ENCODE data around the gene SERPING1. TPM values are rescaled to one million over a fixed set of nuclear protein-coding genes. Genes with fewer than 3 reads are reported as not detected.

The SERPING1 gene
- total RNA-seq, 4 donors from 2014 or later: 65.7 to 143 (median 102) TPM

DNA sequence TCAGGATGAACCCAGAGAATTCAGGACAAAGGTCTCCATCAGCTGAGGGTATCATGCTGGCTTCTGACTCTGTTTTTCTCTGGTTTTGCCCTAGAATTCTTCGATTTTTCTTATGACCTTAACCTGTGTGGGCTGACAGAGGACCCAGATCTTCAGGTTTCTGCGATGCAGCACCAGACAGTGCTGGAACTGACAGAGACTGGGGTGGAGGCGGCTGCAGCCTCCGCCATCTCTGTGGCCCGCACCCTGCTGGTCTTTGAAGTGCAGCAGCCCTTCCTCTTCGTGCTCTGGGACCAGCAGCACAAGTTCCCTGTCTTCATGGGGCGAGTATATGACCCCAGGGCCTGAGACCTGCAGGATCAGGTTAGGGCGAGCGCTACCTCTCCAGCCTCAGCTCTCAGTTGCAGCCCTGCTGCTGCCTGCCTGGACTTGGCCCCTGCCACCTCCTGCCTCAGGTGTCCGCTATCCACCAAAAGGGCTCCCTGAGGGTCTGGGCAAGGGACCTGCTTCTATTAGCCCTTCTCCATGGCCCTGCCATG, 16.8 kb downstream of the SERPING1 start:
- Histone ChIP-seq H3K4me1 (no peaks in the 10 kb centered on the region), H3K27ac (no peak overlapping the region), H3K4me3 (no peak overlapping the region), H3K36me3 (peaks cover 0 to 5% (median 2%) of the 10 kb centered on the region in 4 donors), H3K27me3 (no peaks in the 10 kb centered on the region), H3K9me3 (peaks cover 0 to 4% of the 10 kb centered on the region in 2 donors)
- in situ Hi-C loops (cut with MboI; ENCODE audit: low pct_ligation_motif_present in 1 of 4, low pct_unique_long_range_greater_than_20kb in 1 of 4, low sequenced_read_pairs in 3 of 4) (no loop called here), intact Hi-C loops (cut with DNase I; ENCODE audit: low total_unique reads) (no loop called here)
- TF ChIP-seq EP300 (IDR thresholded peaks at IDR 0.05; ENCODE audit: low read depth) (no peak), POLR2A (IDR thresholded peaks at IDR 0.05) (no peak), POLR2AphosphoS5 (IDR thresholded peaks at IDR 0.05) (no peak)
- TF ChIP-seq, protein P1, sequence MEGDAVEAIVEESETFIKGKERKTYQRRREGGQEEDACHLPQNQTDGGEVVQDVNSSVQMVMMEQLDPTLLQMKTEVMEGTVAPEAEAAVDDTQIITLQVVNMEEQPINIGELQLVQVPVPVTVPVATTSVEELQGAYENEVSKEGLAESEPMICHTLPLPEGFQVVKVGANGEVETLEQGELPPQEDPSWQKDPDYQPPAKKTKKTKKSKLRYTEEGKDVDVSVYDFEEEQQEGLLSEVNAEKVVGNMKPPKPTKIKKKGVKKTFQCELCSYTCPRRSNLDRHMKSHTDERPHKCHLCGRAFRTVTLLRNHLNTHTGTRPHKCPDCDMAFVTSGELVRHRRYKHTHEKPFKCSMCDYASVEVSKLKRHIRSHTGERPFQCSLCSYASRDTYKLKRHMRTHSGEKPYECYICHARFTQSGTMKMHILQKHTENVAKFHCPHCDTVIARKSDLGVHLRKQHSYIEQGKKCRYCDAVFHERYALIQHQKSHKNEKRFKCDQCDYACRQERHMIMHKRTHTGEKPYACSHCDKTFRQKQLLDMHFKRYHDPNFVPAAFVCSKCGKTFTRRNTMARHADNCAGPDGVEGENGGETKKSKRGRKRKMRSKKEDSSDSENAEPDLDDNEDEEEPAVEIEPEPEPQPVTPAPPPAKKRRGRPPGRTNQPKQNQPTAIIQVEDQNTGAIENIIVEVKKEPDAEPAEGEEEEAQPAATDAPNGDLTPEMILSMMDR (IDR thresholded peaks at IDR 0.05): no peak
- WGBS, 2 donors (ENCODE audit: low coverage in 1 of 2): 80 to 84% methylated on average over 1 to 10 of the region's 10 CpGs
- no peak for DNase-seq

DNA sequence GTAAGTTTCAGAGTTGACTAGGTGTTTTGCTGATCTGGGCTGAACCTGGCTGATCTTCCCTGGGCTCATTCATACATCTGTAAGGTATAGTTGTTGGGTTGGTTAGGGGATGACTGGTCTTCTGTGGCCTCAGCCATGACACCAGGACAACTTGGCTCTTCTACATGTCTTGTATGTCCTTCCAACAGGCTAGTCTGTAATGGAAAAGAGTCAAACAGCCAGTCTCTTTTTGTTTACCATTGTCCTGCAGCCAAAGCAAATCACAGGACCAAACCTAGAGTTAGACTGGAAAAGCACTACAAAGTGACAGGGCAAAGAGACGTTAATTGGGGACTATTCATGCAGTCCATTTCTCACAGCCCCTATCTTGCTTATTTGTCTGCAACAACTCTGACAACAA, 17.8 kb downstream of the SERPING1 start:
- no peak for TF ChIP-seq POLR2A (IDR thresholded peaks at IDR 0.05)
- TF ChIP-seq, protein P1 (IDR thresholded peaks at IDR 0.05): no peak
- TF ChIP-seq POLR2AphosphoS5 (IDR thresholded peaks at IDR 0.05): no peak
- no peak for TF ChIP-seq EP300 (IDR thresholded peaks at IDR 0.05; ENCODE audit: low read depth)
- Histone ChIP-seq H3K27me3 (no peaks in the 10 kb centered on the region), H3K27ac (no peak overlapping the region), H3K4me1 (no peaks in the 10 kb centered on the region), H3K9me3 (peaks cover 6 to 9% of the 10 kb centered on the region in 2 donors), H3K4me3 (no peak overlapping the region), H3K36me3 (peaks cover 0 to 5% (median 0%) of the 10 kb centered on the region in 4 donors)
- 59% methylated on average over 1 of the region's 1 CpG; no CpG with 5 or more reads in 1 of the 2 donors for WGBS, 2 donors (ENCODE audit: low coverage in 1 of 2)
- in situ Hi-C loops (cut with MboI; ENCODE audit: low pct_ligation_motif_present in 1 of 4, low pct_unique_long_range_greater_than_20kb in 1 of 4, low sequenced_read_pairs in 3 of 4): no loop called here
- DNase-seq: no peak
- intact Hi-C loops (cut with DNase I; ENCODE audit: low total_unique reads): no loop called here

DNA sequence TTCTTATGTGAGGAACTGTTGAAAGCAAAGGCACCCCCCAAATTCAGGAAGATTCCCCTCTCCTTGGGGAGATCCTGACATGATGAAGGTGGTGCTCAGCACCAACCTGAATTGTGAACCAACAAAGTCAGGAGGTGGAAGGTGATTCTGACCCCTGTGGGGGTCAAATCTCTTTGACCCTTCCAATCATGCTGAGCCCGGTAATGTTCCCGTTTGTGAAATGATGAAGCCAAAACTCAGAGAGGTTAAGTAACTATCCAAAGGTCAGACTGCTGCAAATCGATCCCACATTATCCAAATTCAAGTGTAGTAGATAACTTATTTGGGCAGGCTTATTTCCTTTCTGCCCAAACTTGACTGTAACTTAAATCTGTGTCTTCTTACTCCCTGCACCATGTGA, 19.1 kb downstream of the SERPING1 start:
- Histone ChIP-seq H3K9me3 (peaks cover 6 to 9% of the 10 kb centered on the region in 2 donors), H3K36me3 (peaks cover 0 to 5% (median 0%) of the 10 kb centered on the region in 4 donors), H3K4me1 (no peaks in the 10 kb centered on the region), H3K27ac (no peak overlapping the region), H3K27me3 (no peaks in the 10 kb centered on the region), H3K4me3 (no peak overlapping the region)
- WGBS, 2 donors (ENCODE audit: low coverage in 1 of 2): 72% methylated on average over 3 of the region's 3 CpGs; no CpG with 5 or more reads in 1 of the 2 donors
- in situ Hi-C loops (cut with MboI; ENCODE audit: low pct_ligation_motif_present in 1 of 4, low pct_unique_long_range_greater_than_20kb in 1 of 4, low sequenced_read_pairs in 3 of 4): no loop called here
- no peak for DNase-seq
- intact Hi-C loops (cut with DNase I; ENCODE audit: low total_unique reads): no loop called here
- no peak for TF ChIP-seq POLR2A (IDR thresholded peaks at IDR 0.05)
- TF ChIP-seq POLR2AphosphoS5 (IDR thresholded peaks at IDR 0.05): no peak

DNA sequence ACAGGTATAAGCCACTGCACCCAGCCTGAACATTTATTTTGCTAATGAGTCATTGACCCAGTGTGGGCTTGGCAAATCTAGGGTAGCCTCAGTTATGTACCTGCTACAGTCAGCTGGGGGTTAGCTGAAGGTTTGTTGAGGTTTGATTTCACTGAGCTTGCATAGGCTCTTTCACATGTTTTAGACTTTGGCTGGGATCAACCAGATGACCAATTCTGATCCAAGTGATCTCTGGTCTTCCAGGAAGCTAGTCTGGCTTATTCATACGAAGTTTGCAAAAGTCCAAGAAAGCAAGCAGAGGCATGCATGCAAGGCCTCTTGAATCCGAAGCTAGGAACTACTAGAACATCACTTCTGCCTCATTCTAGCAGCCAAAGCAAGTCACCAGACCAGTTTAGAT, 21.0 kb downstream of the SERPING1 start:
- WGBS, 2 donors (ENCODE audit: low coverage in 1 of 2): 73 to 79% methylated on average over 2 of the region's 2 CpGs
- H3K4me1 ChIP-seq: no peaks in the 10 kb centered on the region
- TF ChIP-seq EP300 (IDR thresholded peaks at IDR 0.05; ENCODE audit: low read depth) (no peak), POLR2AphosphoS5 (IDR thresholded peaks at IDR 0.05) (no peak), POLR2A (IDR thresholded peaks at IDR 0.05) (no peak)
- TF ChIP-seq, protein P1 (IDR thresholded peaks at IDR 0.05): no peak
- no peak for DNase-seq
- in situ Hi-C loops (cut with MboI; ENCODE audit: low pct_ligation_motif_present in 1 of 4, low pct_unique_long_range_greater_than_20kb in 1 of 4, low sequenced_read_pairs in 3 of 4) (no loop called here), intact Hi-C loops (cut with DNase I; ENCODE audit: low total_unique reads) (no loop called here)
- peaks cover 6 to 9% of the 10 kb centered on the region in 2 donors for H3K9me3 ChIP-seq
- no peak overlapping the region for H3K27ac ChIP-seq
- H3K36me3 ChIP-seq: peaks cover 0 to 5% (median 0%) of the 10 kb centered on the region in 4 donors
- H3K27me3 ChIP-seq: no peaks in the 10 kb centered on the region
- H3K4me3 ChIP-seq: no peak overlapping the region

DNA sequence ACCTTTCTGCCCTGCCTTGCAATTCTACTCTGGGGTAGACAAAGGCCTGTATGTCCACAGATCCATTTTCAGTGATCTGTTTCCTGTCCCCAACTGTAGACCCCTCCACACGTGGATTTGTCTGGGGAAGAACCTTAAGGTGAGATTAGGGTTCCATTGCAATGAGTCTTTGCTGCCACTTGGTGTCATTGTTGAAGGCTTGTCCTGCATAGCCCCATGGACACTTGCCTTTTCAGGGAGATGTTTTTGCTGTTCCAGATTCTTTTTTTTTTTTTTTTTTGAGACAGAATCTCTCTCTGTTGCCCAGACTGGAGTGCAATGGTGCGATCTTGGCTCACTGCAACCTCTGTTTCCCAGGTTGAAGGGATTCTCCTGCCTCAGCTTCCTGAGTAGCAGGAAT, 21.8 kb downstream of the SERPING1 start:
- Histone ChIP-seq H3K27me3 (no peaks in the 10 kb centered on the region), H3K27ac (no peak overlapping the region), H3K4me3 (no peak overlapping the region), H3K9me3 (peaks cover 6 to 9% of the 10 kb centered on the region in 2 donors), H3K36me3 (peaks cover 0 to 3% (median 0%) of the 10 kb centered on the region in 4 donors), H3K4me1 (no peaks in the 10 kb centered on the region)
- DNase-seq: no peak
- WGBS, 2 donors (ENCODE audit: low coverage in 1 of 2): 86% methylated on average over 2 of the region's 2 CpGs; no CpG with 5 or more reads in 1 of the 2 donors
- intact Hi-C loops (cut with DNase I; ENCODE audit: low total_unique reads): no loop called here
- no peak for TF ChIP-seq EP300 (IDR thresholded peaks at IDR 0.05; ENCODE audit: low read depth)
- in situ Hi-C loops (cut with MboI; ENCODE audit: low pct_ligation_motif_present in 1 of 4, low pct_unique_long_range_greater_than_20kb in 1 of 4, low sequenced_read_pairs in 3 of 4): no loop called here
